GM21515 (cell line): ENCODE results near the gene INIP.
"Not testable (repeated sequence)": the region's sequence is repeated elsewhere in the genome, so short reads cannot be mapped to it uniquely, and the experiment has no call there.

Source experiments
- ATAC-seq: cut with Tn5 transposase; IDR thresholded peaks from one replicate; pipeline ENCODE4 v1.9.1; 2021; ENCODE audit not compliant: unreplicated experiment

INIP gene

GRCh38 chr9:112677040-112677439, 40.9 kb downstream of the INIP start:
- ATAC-seq, result no peak

GRCh38 chr9:112673221-112673620, 44.7 kb downstream of the INIP start:
- ATAC-seq, result not testable (repeated sequence)

GRCh38 chr9:112670991-112671625, 46.8 kb downstream of the INIP start:
- no peak for ATAC-seq

- no peak for ATAC-seq
Observed at GRCh38 chr9:112669326-112669725, 48.6 kb downstream of the INIP start.

- no peak for ATAC-seq
Observed at GRCh38 chr9:112665347-112665746, 52.6 kb downstream of the INIP start.

GRCh38 chr9:112664531-112664930, 53.4 kb downstream of the INIP start:
- no peak for ATAC-seq

GRCh38 chr9:112663681-112664080, 54.2 kb downstream of the INIP start:
- ATAC-seq, result no peak

- no peak for ATAC-seq
Observed at GRCh38 chr9:112659906-112660305, 58.0 kb downstream of the INIP start.

GRCh38 chr9:112655668-112656067, 62.2 kb downstream of the INIP start:
- no peak for ATAC-seq

GRCh38 chr9:112654282-112654681, 63.6 kb downstream of the INIP start:
- ATAC-seq, result no peak

GRCh38 chr9:112648624-112649023, 69.3 kb downstream of the INIP start:
- no peak for ATAC-seq

- ATAC-seq, result no peak
Observed at GRCh38 chr9:112647596-112647995, 70.3 kb downstream of the INIP start.

GRCh38 chr9:112642126-112642525, 75.8 kb downstream of the INIP start:
- ATAC-seq, result no peak

- no peak for ATAC-seq
Observed at GRCh38 chr9:112640311-112640710, 77.6 kb downstream of the INIP start.
